Vagina (tissue), 2 donors: Measurements from ENCODE around the gene SORCS2.

ENCODE experiments used
- CTCF ChIP-seq, 3 experiments: fragments of 450-650 bp in 2 of 3; fragments of 200-600 bp in 1 of 3; sonication (generic) in 1 of 3; IDR thresholded peaks; one replicate each; pipeline ENCODE4 v1.5.1; 2017 to 2019; ENCODE audit warnings: antibody characterized with exemption in 3 of 3, mild to moderate bottlenecking in 2 of 3, moderate library complexity in 2 of 3
- POLR2A ChIP-seq, 2 donors: fragments of 450-650 bp; IDR thresholded peaks; one replicate each; pipeline ENCODE4 v1.6.1; 2017; ENCODE audit warnings: antibody characterized with exemption in 2 of 2, mild to moderate bottlenecking in 2 of 2, moderate library complexity in 2 of 2

DNA sequence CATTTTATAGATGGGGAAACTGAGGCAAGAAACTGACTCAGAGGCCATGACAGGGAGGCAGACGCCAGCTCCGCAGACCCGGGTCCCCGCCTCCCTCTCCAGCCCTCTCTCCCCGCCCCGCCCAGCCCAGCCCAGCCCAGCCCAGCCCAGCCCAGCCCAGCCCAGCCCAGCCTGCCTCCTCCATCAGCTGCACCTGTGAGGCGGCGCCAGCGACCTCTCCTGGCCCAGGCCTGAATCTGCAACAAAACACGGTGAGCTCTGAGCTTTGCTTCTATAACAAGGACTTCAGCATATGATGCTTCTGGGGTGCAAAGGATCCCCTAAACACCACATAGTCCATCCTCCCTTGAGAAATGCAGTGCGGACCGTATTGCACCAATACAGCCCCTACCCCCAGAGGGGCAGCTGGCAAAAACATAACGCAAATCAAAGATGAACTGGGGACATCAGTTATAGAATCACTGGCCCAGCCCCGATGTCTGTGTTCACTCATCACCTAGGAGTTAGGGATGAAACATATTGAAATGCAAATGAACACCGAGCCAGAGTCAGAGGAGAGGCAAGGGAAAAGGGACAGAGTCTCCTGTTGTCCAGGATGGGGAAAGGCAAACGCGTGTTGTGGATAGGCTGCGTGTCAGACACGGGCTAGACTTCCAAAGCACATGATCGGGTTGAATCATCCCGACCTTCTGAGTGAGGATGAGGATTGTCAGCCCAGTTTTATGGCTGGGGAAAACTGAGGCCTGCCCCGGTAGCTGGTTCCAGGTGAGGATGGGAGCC is 458.5 kb downstream of the SORCS2 start:
- no peak for TF ChIP-seq CTCF (IDR thresholded peaks at IDR 0.05)
- TF ChIP-seq POLR2A (IDR thresholded peaks at IDR 0.05): no peak
